ENCODE measurements around the gene ERMP1.

ERMP1 gene

GRCh38 chr9:5835808-5836207, 2.9 kb upstream of the ERMP1 start:
- TF ChIP-seq CTCF (conservative IDR thresholded peaks at IDR 0.05), result no peak
- no peak overlapping the region for H3K27ac ChIP-seq

GRCh38 chr9:5834214-5834613, 1.3 kb upstream of the ERMP1 start:
- H3K27ac ChIP-seq, result no peak overlapping the region
- no peak for TF ChIP-seq CTCF (conservative IDR thresholded peaks at IDR 0.05)

- H3K27ac ChIP-seq, result peak overlapping the region; percentile 82
Measured at GRCh38 chr9:5832071-5832537, 813 bp downstream of the ERMP1 start.

GRCh38 chr9:5825895-5826622, 6.9 kb downstream of the ERMP1 start:
- H3K27ac ChIP-seq, result no peak overlapping the region
- no peak for TF ChIP-seq CTCF (conservative IDR thresholded peaks at IDR 0.05)

More at GRCh38 chr9:5832071-5832537, 813 bp downstream of the ERMP1 start:
- no peak for TF ChIP-seq CTCF (conservative IDR thresholded peaks at IDR 0.05)

GRCh38 chr9:5825223-5825622, 7.7 kb downstream of the ERMP1 start:
- no peak for TF ChIP-seq CTCF (conservative IDR thresholded peaks at IDR 0.05)
- no peak overlapping the region for H3K27ac ChIP-seq

- no peak overlapping the region for H3K27ac ChIP-seq
- TF ChIP-seq CTCF (conservative IDR thresholded peaks at IDR 0.05), result no peak
Measured at GRCh38 chr9:5820425-5820824, 12.5 kb downstream of the ERMP1 start.

GRCh38 chr9:5819174-5819573, 13.7 kb downstream of the ERMP1 start:
- H3K27ac ChIP-seq, result no peak overlapping the region
- no peak for TF ChIP-seq CTCF (conservative IDR thresholded peaks at IDR 0.05)

Measured in VCaP (cell line).